HepG2 (cell line): ENCODE measurements around the gene TMEM200C. TPM values are rescaled to one million over a fixed set of nuclear protein-coding genes. Genes with fewer than 3 reads are reported as not detected.

Experiments
- HDAC1 ChIP-seq: sonication (generic); formaldehyde crosslinking; IDR thresholded peaks from 2 replicates; pipeline ENCODE4 v1.5.1; 2020; ENCODE audit warnings: mild to moderate bottlenecking, missing genetic modification reagents
- MEIS1 ChIP-seq: sonication (generic); formaldehyde crosslinking; IDR thresholded peaks from 2 replicates; pipeline ENCODE4 v1.9.0; 2021; ENCODE audit warnings: mild to moderate bottlenecking, missing genetic modification reagents, moderate library complexity, borderline replicate concordance
- SAFB2 ChIP-seq: sonication (generic); formaldehyde crosslinking; IDR thresholded peaks from 2 replicates; pipeline ENCODE4 v1.5.1; 2020; ENCODE audit warnings: missing genetic modification reagents, low read depth, mild to moderate bottlenecking, borderline replicate concordance
- ZNF768 ChIP-seq: sonication (generic); formaldehyde crosslinking; IDR thresholded peaks from 2 replicates; pipeline ENCODE4 v1.4.0; 2020; ENCODE audit warnings: missing genetic modification reagents
- polyA plus RNA-seq, 8 experiments: library from polyadenylated mRNA; depleted of rRNA in 3 of 8; stranded (reverse) in 7 of 8; unstranded in 1 of 8; fragments of >200 nt; fragmentation: Illumina TruSeq in 4 of 8; extraction: Trizol in 4 of 8; gene quantifications; 2 replicates each; pipeline versions ENCODE4 v1.2.1 to v1.2.3, GENCODE V29; 2011 to 2016; ENCODE audit warnings: low read depth in 4 of 8, missing spikeins in 1 of 8, mixed read lengths in 1 of 8; ENCODE audit not compliant: insufficient read depth in 1 of 8
- total RNA-seq, 5 experiments: library from RNA; depleted of rRNA; stranded (reverse); fragments of >200 nt; fragmentation: Illumina TruSeq; extraction: Trizol; gene quantifications; 2 replicates each; pipeline ENCODE4 v1.2.3, GENCODE V29; 2016; ENCODE audit warnings: low read depth in 1 of 5
- TF ChIP-seq, protein P1 (sequence below): sonication (generic); formaldehyde crosslinking; IDR thresholded peaks from 2 replicates; pipeline ENCODE4 v1.5.1; 2020; ENCODE audit warnings: mild to moderate bottlenecking, missing genetic modification reagents, moderate library complexity
- TF ChIP-seq, protein P2 (sequence below), 2 experiments: sonication (generic) in 1 of 2; formaldehyde crosslinking in 1 of 2; IDR thresholded peaks; 2 replicates each; pipeline versions ENCODE4 v1.4.0 to v1.6.1; 2018 to 2020; ENCODE audit warnings: missing genetic modification reagents in 2 of 2, borderline replicate concordance in 1 of 2, low read depth in 1 of 2, mild to moderate bottlenecking in 1 of 2, missing biosample characterization in 1 of 2
- TF ChIP-seq, protein P3 (sequence below): sonication (generic); formaldehyde crosslinking; IDR thresholded peaks from 2 replicates; pipeline ENCODE4 v1.4.0; 2020; ENCODE audit warnings: missing genetic modification reagents
- TF ChIP-seq, protein P4 (sequence below): sonication (generic); formaldehyde crosslinking; IDR thresholded peaks from 2 replicates; pipeline ENCODE4 v1.5.0; 2020; ENCODE audit warnings: mild to moderate bottlenecking, missing genetic modification reagents, borderline replicate concordance

TMEM200C gene
- total and polyA plus RNA-seq, 2 of the 13 experiments (the other 11 are each of a cell fraction or from before 2014, with no cell fraction given), result 0.04 TPM; not detected in 1

DNA sequence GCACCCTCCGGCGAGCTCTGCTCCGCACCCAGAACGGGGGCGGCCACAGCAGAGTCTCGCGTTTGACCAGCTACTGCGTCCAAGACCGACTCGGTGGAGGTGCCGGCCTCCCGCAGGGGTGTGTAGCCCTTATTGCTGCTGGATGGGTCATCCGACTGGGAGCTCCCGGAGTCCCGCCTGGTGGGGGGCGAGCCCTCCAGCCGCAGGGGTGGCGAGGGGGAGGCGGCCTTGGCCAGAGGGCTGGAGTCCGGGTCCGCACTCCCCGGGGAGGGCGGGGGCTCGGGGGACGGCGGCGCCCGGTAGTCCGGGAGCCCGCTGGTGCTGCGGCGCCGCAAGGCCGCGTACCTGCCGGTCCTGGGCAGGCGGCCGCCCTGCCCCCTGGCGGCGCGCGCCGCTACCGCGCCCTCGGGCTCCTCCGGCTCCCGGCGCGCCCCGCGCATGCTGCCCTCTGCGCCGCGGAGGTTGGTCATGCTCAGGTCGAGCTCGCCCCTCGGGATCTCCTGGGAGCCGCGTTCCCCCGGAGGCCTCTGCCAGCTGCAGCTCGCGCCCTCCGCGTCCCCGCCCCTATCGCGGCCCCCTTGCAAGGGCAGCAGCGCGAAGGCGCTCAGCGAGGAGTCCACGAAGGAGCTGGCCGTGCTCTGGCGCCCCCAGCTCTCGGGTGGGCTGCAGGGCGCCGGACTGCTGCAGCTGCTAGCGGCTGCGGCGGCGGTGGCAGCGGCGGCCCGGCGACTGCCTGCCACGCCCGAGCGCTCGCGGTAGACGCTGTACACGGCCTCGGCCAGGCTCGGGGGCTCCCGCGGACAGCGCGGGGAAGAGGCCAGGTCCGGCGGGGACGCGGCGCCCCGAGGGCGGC lies 4.8 kb downstream of the TMEM200C start (continued):
- TF ChIP-seq, protein P1, sequence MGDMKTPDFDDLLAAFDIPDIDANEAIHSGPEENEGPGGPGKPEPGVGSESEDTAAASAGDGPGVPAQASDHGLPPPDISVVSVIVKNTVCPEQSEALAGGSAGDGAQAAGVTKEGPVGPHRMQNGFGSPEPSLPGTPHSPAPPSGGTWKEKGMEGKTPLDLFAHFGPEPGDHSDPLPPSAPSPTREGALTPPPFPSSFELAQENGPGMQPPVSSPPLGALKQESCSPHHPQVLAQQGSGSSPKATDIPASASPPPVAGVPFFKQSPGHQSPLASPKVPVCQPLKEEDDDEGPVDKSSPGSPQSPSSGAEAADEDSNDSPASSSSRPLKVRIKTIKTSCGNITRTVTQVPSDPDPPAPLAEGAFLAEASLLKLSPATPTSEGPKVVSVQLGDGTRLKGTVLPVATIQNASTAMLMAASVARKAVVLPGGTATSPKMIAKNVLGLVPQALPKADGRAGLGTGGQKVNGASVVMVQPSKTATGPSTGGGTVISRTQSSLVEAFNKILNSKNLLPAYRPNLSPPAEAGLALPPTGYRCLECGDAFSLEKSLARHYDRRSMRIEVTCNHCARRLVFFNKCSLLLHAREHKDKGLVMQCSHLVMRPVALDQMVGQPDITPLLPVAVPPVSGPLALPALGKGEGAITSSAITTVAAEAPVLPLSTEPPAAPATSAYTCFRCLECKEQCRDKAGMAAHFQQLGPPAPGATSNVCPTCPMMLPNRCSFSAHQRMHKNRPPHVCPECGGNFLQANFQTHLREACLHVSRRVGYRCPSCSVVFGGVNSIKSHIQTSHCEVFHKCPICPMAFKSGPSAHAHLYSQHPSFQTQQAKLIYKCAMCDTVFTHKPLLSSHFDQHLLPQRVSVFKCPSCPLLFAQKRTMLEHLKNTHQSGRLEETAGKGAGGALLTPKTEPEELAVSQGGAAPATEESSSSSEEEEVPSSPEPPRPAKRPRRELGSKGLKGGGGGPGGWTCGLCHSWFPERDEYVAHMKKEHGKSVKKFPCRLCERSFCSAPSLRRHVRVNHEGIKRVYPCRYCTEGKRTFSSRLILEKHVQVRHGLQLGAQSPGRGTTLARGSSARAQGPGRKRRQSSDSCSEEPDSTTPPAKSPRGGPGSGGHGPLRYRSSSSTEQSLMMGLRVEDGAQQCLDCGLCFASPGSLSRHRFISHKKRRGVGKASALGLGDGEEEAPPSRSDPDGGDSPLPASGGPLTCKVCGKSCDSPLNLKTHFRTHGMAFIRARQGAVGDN (CRISPR knock-in tag), result peak; percentile 83
- TF ChIP-seq SAFB2 (0 out of 2 replicates have a peak, but pooled peaks have one; percentile 39), MEIS1 (CRISPR knock-in tag) (no peak), HDAC1 (CRISPR knock-in tag) (peak; percentile 29; the same call in 1 of the 2 replicates), ZNF768 (peak; percentile 45; the same call in 1 of the 2 replicates)
- TF ChIP-seq, protein P2, sequence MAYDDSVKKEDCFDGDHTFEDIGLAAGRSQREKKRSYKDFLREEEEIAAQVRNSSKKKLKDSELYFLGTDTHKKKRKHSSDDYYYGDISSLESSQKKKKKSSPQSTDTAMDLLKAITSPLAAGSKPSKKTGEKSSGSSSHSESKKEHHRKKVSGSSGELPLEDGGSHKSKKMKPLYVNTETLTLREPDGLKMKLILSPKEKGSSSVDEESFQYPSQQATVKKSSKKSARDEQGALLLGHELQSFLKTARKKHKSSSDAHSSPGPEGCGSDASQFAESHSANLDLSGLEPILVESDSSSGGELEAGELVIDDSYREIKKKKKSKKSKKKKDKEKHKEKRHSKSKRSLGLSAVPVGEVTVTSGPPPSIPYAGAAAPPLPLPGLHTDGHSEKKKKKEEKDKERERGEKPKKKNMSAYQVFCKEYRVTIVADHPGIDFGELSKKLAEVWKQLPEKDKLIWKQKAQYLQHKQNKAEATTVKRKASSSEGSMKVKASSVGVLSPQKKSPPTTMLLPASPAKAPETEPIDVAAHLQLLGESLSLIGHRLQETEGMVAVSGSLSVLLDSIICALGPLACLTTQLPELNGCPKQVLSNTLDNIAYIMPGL (CRISPR knock-in tag; IDR thresholded peaks at IDR 0.05; ENCODE audit: borderline replicate concordance in 1 of 2, low read depth in 1 of 2), result peak; percentile 50 to 69; a peak in 1 of 4 replicates
- TF ChIP-seq, protein P3, sequence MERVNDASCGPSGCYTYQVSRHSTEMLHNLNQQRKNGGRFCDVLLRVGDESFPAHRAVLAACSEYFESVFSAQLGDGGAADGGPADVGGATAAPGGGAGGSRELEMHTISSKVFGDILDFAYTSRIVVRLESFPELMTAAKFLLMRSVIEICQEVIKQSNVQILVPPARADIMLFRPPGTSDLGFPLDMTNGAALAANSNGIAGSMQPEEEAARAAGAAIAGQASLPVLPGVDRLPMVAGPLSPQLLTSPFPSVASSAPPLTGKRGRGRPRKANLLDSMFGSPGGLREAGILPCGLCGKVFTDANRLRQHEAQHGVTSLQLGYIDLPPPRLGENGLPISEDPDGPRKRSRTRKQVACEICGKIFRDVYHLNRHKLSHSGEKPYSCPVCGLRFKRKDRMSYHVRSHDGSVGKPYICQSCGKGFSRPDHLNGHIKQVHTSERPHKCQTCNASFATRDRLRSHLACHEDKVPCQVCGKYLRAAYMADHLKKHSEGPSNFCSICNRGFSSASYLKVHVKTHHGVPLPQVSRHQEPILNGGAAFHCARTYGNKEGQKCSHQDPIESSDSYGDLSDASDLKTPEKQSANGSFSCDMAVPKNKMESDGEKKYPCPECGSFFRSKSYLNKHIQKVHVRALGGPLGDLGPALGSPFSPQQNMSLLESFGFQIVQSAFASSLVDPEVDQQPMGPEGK (CRISPR knock-in tag), result 0 out of 2 replicates have a peak, but pooled peaks have one; percentile 4
- TF ChIP-seq, protein P4, sequence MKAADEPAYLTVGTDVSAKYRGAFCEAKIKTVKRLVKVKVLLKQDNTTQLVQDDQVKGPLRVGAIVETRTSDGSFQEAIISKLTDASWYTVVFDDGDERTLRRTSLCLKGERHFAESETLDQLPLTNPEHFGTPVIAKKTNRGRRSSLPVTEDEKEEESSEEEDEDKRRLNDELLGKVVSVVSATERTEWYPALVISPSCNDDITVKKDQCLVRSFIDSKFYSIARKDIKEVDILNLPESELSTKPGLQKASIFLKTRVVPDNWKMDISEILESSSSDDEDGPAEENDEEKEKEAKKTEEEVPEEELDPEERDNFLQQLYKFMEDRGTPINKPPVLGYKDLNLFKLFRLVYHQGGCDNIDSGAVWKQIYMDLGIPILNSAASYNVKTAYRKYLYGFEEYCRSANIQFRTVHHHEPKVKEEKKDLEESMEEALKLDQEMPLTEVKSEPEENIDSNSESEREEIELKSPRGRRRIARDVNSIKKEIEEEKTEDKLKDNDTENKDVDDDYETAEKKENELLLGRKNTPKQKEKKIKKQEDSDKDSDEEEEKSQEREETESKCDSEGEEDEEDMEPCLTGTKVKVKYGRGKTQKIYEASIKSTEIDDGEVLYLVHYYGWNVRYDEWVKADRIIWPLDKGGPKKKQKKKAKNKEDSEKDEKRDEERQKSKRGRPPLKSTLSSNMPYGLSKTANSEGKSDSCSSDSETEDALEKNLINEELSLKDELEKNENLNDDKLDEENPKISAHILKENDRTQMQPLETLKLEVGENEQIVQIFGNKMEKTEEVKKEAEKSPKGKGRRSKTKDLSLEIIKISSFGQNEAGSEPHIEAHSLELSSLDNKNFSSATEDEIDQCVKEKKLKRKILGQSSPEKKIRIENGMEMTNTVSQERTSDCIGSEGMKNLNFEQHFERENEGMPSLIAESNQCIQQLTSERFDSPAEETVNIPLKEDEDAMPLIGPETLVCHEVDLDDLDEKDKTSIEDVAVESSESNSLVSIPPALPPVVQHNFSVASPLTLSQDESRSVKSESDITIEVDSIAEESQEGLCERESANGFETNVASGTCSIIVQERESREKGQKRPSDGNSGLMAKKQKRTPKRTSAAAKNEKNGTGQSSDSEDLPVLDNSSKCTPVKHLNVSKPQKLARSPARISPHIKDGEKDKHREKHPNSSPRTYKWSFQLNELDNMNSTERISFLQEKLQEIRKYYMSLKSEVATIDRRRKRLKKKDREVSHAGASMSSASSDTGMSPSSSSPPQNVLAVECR (CRISPR knock-in tag), result peak; percentile 52; the same call in 1 of the 2 replicates
